Skeletal muscle tissue (tissue), 1 donor: ENCODE data around the gene ADA. TPM values are rescaled to one million over a fixed set of nuclear protein-coding genes. Genes with fewer than 3 reads are reported as not detected.

Source experiments
- total RNA-seq: library from RNA; depleted of rRNA; stranded (reverse); fragments of >200 nt; gene quantifications from one replicate; pipeline ENCODE4 v1.2.3, GENCODE V29; 2014

ADA gene
- total RNA-seq, 1 donor from 2014 or later: 3.7 TPM

Other genes with a start within 250 kb of the ADA start
- gene TTPAL, start 175.8 kb downstream of the ADA start, total RNA-seq: 3.1 TPM
- gene SERINC3, start 129.6 kb downstream of the ADA start, total RNA-seq: 44.9 TPM
- gene PKIG, start 69.1 kb downstream of the ADA start, total RNA-seq: 37.1 TPM
- gene CCN5, start 63.7 kb upstream of the ADA start, total RNA-seq: not detected
- under 0.01 TPM for gene KCNK15, start 94.2 kb upstream of the ADA start, total RNA-seq
- 3.1 TPM for gene RIMS4, start 158.8 kb upstream of the ADA start, total RNA-seq
- 51.7 TPM for gene YWHAB, start 234.0 kb upstream of the ADA start, total RNA-seq